ENCODE measurements around the gene MATCAP1. TPM values are rescaled to one million over a fixed set of nuclear protein-coding genes. Genes with fewer than 3 reads are reported as not detected.

The MATCAP1 gene
- total and polyA plus RNA-seq, 2 of the 13 experiments (the other 11 are each of a cell fraction or from before 2014, with no cell fraction given) = 11.2 to 24.5 TPM

- ChIA-PET POLR2A (interaction anchor here (0.7 to 5.7 kb wide), 5 partner anchors 9 to 138 kb away, joined by 3 to 54 read pairs (median 10); partner anchors contain the start of genes B3GNT9, NOL3 and PHAF1), CTCF (ENCODE audit: low intra/inter-chr PET ratio, low total read pairs) (interaction anchor here (1.1 to 1.5 kb wide), 3 partner anchors 11 to 181 kb away, joined by 3 to 7 read pairs (median 4); partner anchors contain the start of gene NOL3)
- H3K27ac ChIP-seq (ENCODE audit: extremely low read length, insufficient read depth, low read length) = no peak overlapping the region
- no peaks in the 10 kb centered on the region for H4K20me1 ChIP-seq (ENCODE audit: insufficient read depth, low read length)
- H3K27me3 ChIP-seq (ENCODE audit: control insufficient read depth in 1 of 2, insufficient read depth in 2 of 2, low read length in 2 of 2) = peaks cover 4% of the 10 kb centered on the region in 2 experiments; a peak in 2 of 5 replicates
- peak overlapping the region; percentile 91 to 94 (median 93) for H3K4me3 ChIP-seq (replicated peaks in 1 of 3; ENCODE audit: insufficient read depth in 1 of 3, low read depth in 2 of 3, low read length in 3 of 3)
- intact Hi-C loops (cut with micrococcal nuclease; ENCODE audit: unreplicated experiment) (loop anchor here (5.0 to 10.0 kb wide), 2 partner anchors 202 to 264 kb away; no protein-coding TSS in a partner anchor), in situ Hi-C loops (cut with HindIII; ENCODE audit: extremely low pct_ligation_motif_present, low pct_unique_long_range_greater_than_20kb) (loop anchor here (5.0 kb wide), 2 partner anchors 142 to 182 kb away; no protein-coding TSS in a partner anchor)
- DNase-seq (ENCODE audit: low spot score) (peak; percentile 48), FAIRE-seq (no peak), ATAC-seq (peak; percentile 7)
- peaks cover 46% of the 10 kb centered on the region for H3K4me1 ChIP-seq (ENCODE audit: insufficient read depth, low read length)
- peak overlapping the region; percentile 73 for H3K9ac ChIP-seq (ENCODE audit: insufficient read depth, low read depth, low read length)
- H2AFZ ChIP-seq (ENCODE audit: low read length) = no peak overlapping the region
- 13% methylated on average over 24 of the region's 34 CpGs for WGBS (ENCODE audit: low lambda C conversion rate)
- peak overlapping the region; percentile 94 for H3K4me2 ChIP-seq (ENCODE audit: low read depth, low read length)
- TSS peak; percentile 59 for BruUV-seq (replicated peaks)
- no peaks in the 10 kb centered on the region for H3K79me2 ChIP-seq (ENCODE audit: insufficient read depth, low read length)
- H3K9me3 ChIP-seq (ENCODE audit: low read length) = no peaks in the 10 kb centered on the region
- H3K36me3 ChIP-seq (replicated peaks in 1 of 2; ENCODE audit: control insufficient read depth in 1 of 2, insufficient read depth in 2 of 2, low read length in 2 of 2) = no peaks in the 10 kb centered on the region
- TF ChIP-seq, protein P1, sequence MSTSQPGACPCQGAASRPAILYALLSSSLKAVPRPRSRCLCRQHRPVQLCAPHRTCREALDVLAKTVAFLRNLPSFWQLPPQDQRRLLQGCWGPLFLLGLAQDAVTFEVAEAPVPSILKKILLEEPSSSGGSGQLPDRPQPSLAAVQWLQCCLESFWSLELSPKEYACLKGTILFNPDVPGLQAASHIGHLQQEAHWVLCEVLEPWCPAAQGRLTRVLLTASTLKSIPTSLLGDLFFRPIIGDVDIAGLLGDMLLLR (CRISPR knock-in tag; IDR thresholded peaks at IDR 0.05) = no peak
- TF ChIP-seq NPAS2 (CRISPR knock-in tag; IDR thresholded peaks at IDR 0.05; ENCODE audit: borderline replicate concordance) = no peak
- TF ChIP-seq ZFP1 (CRISPR knock-in tag; IDR thresholded peaks at IDR 0.05) = no peak
- no peak for TF ChIP-seq NR2F1 (CRISPR knock-in tag; IDR thresholded peaks at IDR 0.05)
- peak; percentile 25; the same call in 1 of the 2 replicates for TF ChIP-seq SP5 (CRISPR knock-in tag; IDR thresholded peaks at IDR 0.05; ENCODE audit: borderline replicate concordance, low read depth)
- TF ChIP-seq ZNF552 (CRISPR knock-in tag; IDR thresholded peaks at IDR 0.05; ENCODE audit: borderline replicate concordance) = no peak
- TF ChIP-seq, protein P2, sequence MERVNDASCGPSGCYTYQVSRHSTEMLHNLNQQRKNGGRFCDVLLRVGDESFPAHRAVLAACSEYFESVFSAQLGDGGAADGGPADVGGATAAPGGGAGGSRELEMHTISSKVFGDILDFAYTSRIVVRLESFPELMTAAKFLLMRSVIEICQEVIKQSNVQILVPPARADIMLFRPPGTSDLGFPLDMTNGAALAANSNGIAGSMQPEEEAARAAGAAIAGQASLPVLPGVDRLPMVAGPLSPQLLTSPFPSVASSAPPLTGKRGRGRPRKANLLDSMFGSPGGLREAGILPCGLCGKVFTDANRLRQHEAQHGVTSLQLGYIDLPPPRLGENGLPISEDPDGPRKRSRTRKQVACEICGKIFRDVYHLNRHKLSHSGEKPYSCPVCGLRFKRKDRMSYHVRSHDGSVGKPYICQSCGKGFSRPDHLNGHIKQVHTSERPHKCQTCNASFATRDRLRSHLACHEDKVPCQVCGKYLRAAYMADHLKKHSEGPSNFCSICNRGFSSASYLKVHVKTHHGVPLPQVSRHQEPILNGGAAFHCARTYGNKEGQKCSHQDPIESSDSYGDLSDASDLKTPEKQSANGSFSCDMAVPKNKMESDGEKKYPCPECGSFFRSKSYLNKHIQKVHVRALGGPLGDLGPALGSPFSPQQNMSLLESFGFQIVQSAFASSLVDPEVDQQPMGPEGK (CRISPR knock-in tag; IDR thresholded peaks at IDR 0.05) = peak; percentile 52; the same call in 1 of the 2 replicates
- no peak for TF ChIP-seq ZNF652 (CRISPR knock-in tag; IDR thresholded peaks at IDR 0.05; ENCODE audit: borderline replicate concordance, low read depth)
- TF ChIP-seq ZNF550 (CRISPR knock-in tag; IDR thresholded peaks at IDR 0.05; ENCODE audit: borderline replicate concordance) = peak; percentile 50; the same call in 1 of the 2 replicates
- TF ChIP-seq ZNF383 (CRISPR knock-in tag; IDR thresholded peaks at IDR 0.05; ENCODE audit: borderline replicate concordance) = no peak
- TF ChIP-seq ZNF205 (CRISPR knock-in tag; IDR thresholded peaks at IDR 0.05) = 0 out of 2 replicates have a peak, but pooled peaks have one; percentile 17
- TF ChIP-seq ZMYM2 (CRISPR knock-in tag; IDR thresholded peaks at IDR 0.05) = no peak
- TF ChIP-seq EED (CRISPR knock-in tag; IDR thresholded peaks at IDR 0.05) = no peak; the same call in 1 of the 2 replicates
- no peak for TF ChIP-seq POLR2G (IDR thresholded peaks at IDR 0.05; ENCODE audit: low read depth, low read length)
- TF ChIP-seq POGZ (CRISPR knock-in tag; IDR thresholded peaks at IDR 0.05) = no peak
- TF ChIP-seq REL (CRISPR knock-in tag; conservative IDR thresholded peaks at IDR 0.05) = no peak
- no peak for TF ChIP-seq EZH2 (conservative IDR thresholded peaks at IDR 0.05; ENCODE audit: low read depth, low read length)
- TF ChIP-seq ZNF674 (CRISPR knock-in tag; IDR thresholded peaks at IDR 0.05; ENCODE audit: low read depth) = no peak
- TF ChIP-seq MAFG (CRISPR knock-in tag; IDR thresholded peaks at IDR 0.05) = no peak
- 0 out of 2 replicates have a peak, but pooled peaks have one; percentile 43 for TF ChIP-seq ZBTB7A (CRISPR knock-in tag; IDR thresholded peaks at IDR 0.05)
- TF ChIP-seq MBD4 (IDR thresholded peaks at IDR 0.05; ENCODE audit: borderline replicate concordance, low read length) = no peak
- TF ChIP-seq ZEB1 (IDR thresholded peaks at IDR 0.05; ENCODE audit: insufficient replicate concordance, low read depth) = peak; percentile 23
Measured at GRCh38 chr16:67158637-67159600, 24.8 kb downstream of the MATCAP1 start.

All from HepG2 (cell line).